T-helper 1 cell treated with Interleukin-12 subunit alpha and Interleukin-12 subunit beta and Interleukin-4 antibody, amounts not matched to agents 30 μg/mL and 1 μg/mL, for 36 hours (primary cell): ENCODE measurements around the gene DNAJC28.
"Not testable (repeated sequence)": the region's sequence is repeated elsewhere in the genome, so short reads cannot be mapped to it uniquely, and the experiment has no call there.

ENCODE experiments used
- H3K27ac Mint-ChIP-seq: one replicate; pipeline ENCODE4 v1.8.0; 2021; ENCODE audit warnings: mild to moderate bottlenecking, mixed read lengths
- H3K27me3 Mint-ChIP-seq: one replicate; pipeline ENCODE4 v1.8.0; 2021; ENCODE audit warnings: low read depth, mixed read lengths
- H3K36me3 Mint-ChIP-seq: one replicate; pipeline ENCODE4 v1.8.0; 2021; ENCODE audit warnings: low read depth, mixed read lengths
- H3K4me1 Mint-ChIP-seq: one replicate; pipeline ENCODE4 v1.8.0; 2021; ENCODE audit warnings: low read depth, mixed read lengths
- H3K4me3 Mint-ChIP-seq: one replicate; pipeline ENCODE4 v1.8.0; 2021; ENCODE audit warnings: mild to moderate bottlenecking, moderate library complexity, mixed read lengths
- H3K9me3 Mint-ChIP-seq: one replicate; pipeline ENCODE4 v1.8.0; 2021; ENCODE audit warnings: mixed read lengths

The DNAJC28 gene

GRCh38 chr21:33491373-33492102 is at the start of gene DNAJC28:
Gene DNAJC28, minus strand, starts transcription at chr21:33491716. Its CDS starts 2,323 bp downstream, at chr21:33489393.
- Mint-ChIP-seq H3K9me3 (no peaks in the 10 kb centered on the region), H3K4me3 (peak within 1 kb of the TSS; percentile 90), H3K36me3 (no peaks in the 10 kb centered on the region)

GRCh38 chr21:33541105-33541711 is 49.7 kb upstream of the DNAJC28 start:
- Mint-ChIP-seq H3K27me3 (no peaks in the 10 kb centered on the region), H3K36me3 (peaks cover 24% of the 10 kb centered on the region), H3K9me3 (peaks cover 5% of the 10 kb centered on the region), H3K4me1 (peaks cover 30% of the 10 kb centered on the region), H3K4me3 (peak overlapping the region; percentile 89), H3K27ac (peak overlapping the region; percentile 97)

More at GRCh38 chr21:33491373-33492102, at the start of gene DNAJC28:
- Mint-ChIP-seq H3K4me1 (peaks cover 8% of the 10 kb centered on the region), H3K27ac (peak within 1 kb of the TSS; percentile 77), H3K27me3 (peaks cover 13% of the 10 kb centered on the region)

GRCh38 chr21:33540711-33541104 is 49.2 kb upstream of the DNAJC28 start:
- peak overlapping the region; percentile 77 for H3K27ac Mint-ChIP-seq
- peaks cover 5% of the 10 kb centered on the region for H3K9me3 Mint-ChIP-seq
- peak overlapping the region; percentile 89 for H3K4me3 Mint-ChIP-seq
- peaks cover 28% of the 10 kb centered on the region for H3K4me1 Mint-ChIP-seq
- H3K27me3 Mint-ChIP-seq, result no peaks in the 10 kb centered on the region
- peaks cover 24% of the 10 kb centered on the region for H3K36me3 Mint-ChIP-seq

GRCh38 chr21:33539616-33540015 is 48.1 kb upstream of the DNAJC28 start:
- H3K27me3 Mint-ChIP-seq, result no peaks in the 10 kb centered on the region
- H3K4me3 Mint-ChIP-seq, result no peak overlapping the region
- H3K9me3 Mint-ChIP-seq, result peaks cover 5% of the 10 kb centered on the region
- peaks cover 25% of the 10 kb centered on the region for H3K36me3 Mint-ChIP-seq
- no peak overlapping the region for H3K27ac Mint-ChIP-seq
- peaks cover 25% of the 10 kb centered on the region for H3K4me1 Mint-ChIP-seq

GRCh38 chr21:33537212-33537611 is 45.7 kb upstream of the DNAJC28 start:
- peak overlapping the region; percentile 4 for H3K27ac Mint-ChIP-seq
- H3K4me3 Mint-ChIP-seq, result no peak overlapping the region
- no peaks in the 10 kb centered on the region for H3K27me3 Mint-ChIP-seq
- peaks cover 16% of the 10 kb centered on the region for H3K4me1 Mint-ChIP-seq
- peaks cover 32% of the 10 kb centered on the region for H3K36me3 Mint-ChIP-seq
- peaks cover 5% of the 10 kb centered on the region for H3K9me3 Mint-ChIP-seq

- Mint-ChIP-seq H3K9me3 (no peaks in the 10 kb centered on the region), H3K27me3 (no peaks in the 10 kb centered on the region), H3K27ac (no peak overlapping the region), H3K36me3 (peaks cover 49% of the 10 kb centered on the region), H3K4me3 (no peak overlapping the region), H3K4me1 (no peaks in the 10 kb centered on the region)
These were observed 39.5 kb upstream of the DNAJC28 start for GRCh38 chr21:33531007-33531406.

- no peak overlapping the region for H3K27ac Mint-ChIP-seq
- peaks cover 34% of the 10 kb centered on the region for H3K36me3 Mint-ChIP-seq
- no peaks in the 10 kb centered on the region for H3K27me3 Mint-ChIP-seq
- H3K9me3 Mint-ChIP-seq, result no peaks in the 10 kb centered on the region
- no peak overlapping the region for H3K4me3 Mint-ChIP-seq
- H3K4me1 Mint-ChIP-seq, result no peaks in the 10 kb centered on the region
These were observed 31.4 kb upstream of the DNAJC28 start for GRCh38 chr21:33522953-33523349.

- H3K4me3 Mint-ChIP-seq, result no peak overlapping the region
- H3K4me1 Mint-ChIP-seq, result no peaks in the 10 kb centered on the region
These were observed 30.9 kb upstream of the DNAJC28 start for GRCh38 chr21:33522297-33522952.

GRCh38 chr21:33518899-33519298 is 27.4 kb upstream of the DNAJC28 start:
- Mint-ChIP-seq H3K36me3 (peaks cover 45% of the 10 kb centered on the region), H3K9me3 (no peaks in the 10 kb centered on the region), H3K4me1 (peaks cover 14% of the 10 kb centered on the region), H3K27me3 (no peaks in the 10 kb centered on the region), H3K4me3 (no peak overlapping the region), H3K27ac (no peak overlapping the region)

More at GRCh38 chr21:33522297-33522952, 30.9 kb upstream of the DNAJC28 start:
- H3K36me3 Mint-ChIP-seq, result peaks cover 31% of the 10 kb centered on the region
- no peaks in the 10 kb centered on the region for H3K9me3 Mint-ChIP-seq
- no peak overlapping the region for H3K27ac Mint-ChIP-seq
- H3K27me3 Mint-ChIP-seq, result no peaks in the 10 kb centered on the region

- Mint-ChIP-seq H3K27ac (peak overlapping the region; percentile 58), H3K36me3 (peaks cover 48% of the 10 kb centered on the region), H3K9me3 (no peaks in the 10 kb centered on the region), H3K27me3 (no peaks in the 10 kb centered on the region), H3K4me3 (no peak overlapping the region), H3K4me1 (peaks cover 17% of the 10 kb centered on the region)
These were observed 22.7 kb upstream of the DNAJC28 start for GRCh38 chr21:33514229-33514628.

GRCh38 chr21:33512481-33512880 is 21.0 kb upstream of the DNAJC28 start:
- H3K4me3 Mint-ChIP-seq, result no peak overlapping the region
- peaks cover 17% of the 10 kb centered on the region for H3K4me1 Mint-ChIP-seq
- no peak overlapping the region for H3K27ac Mint-ChIP-seq
- H3K9me3 Mint-ChIP-seq, result no peaks in the 10 kb centered on the region
- H3K27me3 Mint-ChIP-seq, result no peaks in the 10 kb centered on the region
- H3K36me3 Mint-ChIP-seq, result peaks cover 49% of the 10 kb centered on the region

- Mint-ChIP-seq H3K27ac (no peak overlapping the region), H3K4me3 (no peak overlapping the region), H3K9me3 (peaks cover 4% of the 10 kb centered on the region), H3K4me1 (peaks cover 17% of the 10 kb centered on the region), H3K36me3 (peaks cover 47% of the 10 kb centered on the region), H3K27me3 (no peaks in the 10 kb centered on the region)
These were observed 20.1 kb upstream of the DNAJC28 start for GRCh38 chr21:33511639-33512038.

- Mint-ChIP-seq H3K4me1 (peaks cover 17% of the 10 kb centered on the region), H3K27me3 (no peaks in the 10 kb centered on the region), H3K36me3 (peaks cover 46% of the 10 kb centered on the region), H3K27ac (peak overlapping the region; percentile 10), H3K4me3 (no peak overlapping the region), H3K9me3 (peaks cover 4% of the 10 kb centered on the region)
These were observed 19.3 kb upstream of the DNAJC28 start for GRCh38 chr21:33510826-33511225.

GRCh38 chr21:33507003-33507402 is 15.5 kb upstream of the DNAJC28 start:
- not testable (repeated sequence) for H3K27me3 Mint-ChIP-seq, H3K4me3 Mint-ChIP-seq, H3K27ac Mint-ChIP-seq, H3K9me3 Mint-ChIP-seq, H3K4me1 Mint-ChIP-seq
- H3K36me3 Mint-ChIP-seq, result peaks cover 62% of the 10 kb centered on the region

GRCh38 chr21:33505833-33506232 is 14.3 kb upstream of the DNAJC28 start:
- H3K9me3 Mint-ChIP-seq, result peaks cover 4% of the 10 kb centered on the region
- no peak overlapping the region for H3K27ac Mint-ChIP-seq
- peaks cover 2% of the 10 kb centered on the region for H3K4me1 Mint-ChIP-seq
- H3K4me3 Mint-ChIP-seq, result no peak overlapping the region
- H3K27me3 Mint-ChIP-seq, result no peaks in the 10 kb centered on the region
- H3K36me3 Mint-ChIP-seq, result peaks cover 52% of the 10 kb centered on the region
